ENCODE measurements around the gene USP44.
"Not testable (repeated sequence)": the region's sequence is repeated elsewhere in the genome, so short reads cannot be mapped to it uniquely, and the experiment has no call there.

The USP44 gene

GRCh38 chr12:95505039-95505438, 46.2 kb downstream of the USP44 start:
- DNase-seq: no peak

DNA sequence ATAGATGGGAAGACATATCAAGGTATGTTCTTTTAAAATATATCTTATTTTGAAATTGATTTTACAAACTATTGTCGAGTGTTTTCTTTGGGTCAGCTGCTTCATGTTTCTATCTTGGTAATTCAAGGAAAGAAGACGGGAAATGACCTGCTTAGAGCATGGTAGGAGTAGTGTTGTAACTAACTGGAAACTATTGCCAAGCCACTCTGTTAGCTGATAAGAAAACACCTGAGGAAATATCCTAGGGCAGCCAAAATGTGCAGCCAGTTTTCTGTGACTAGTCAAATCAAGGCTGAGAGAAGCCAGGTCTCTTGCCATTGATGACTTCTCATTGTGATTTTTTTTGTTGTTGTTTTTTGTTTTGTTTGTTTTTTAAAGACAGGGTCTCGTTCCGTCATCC, 47.1 kb downstream of the USP44 start:
- DNase-seq: no peak

GRCh38 chr12:95499772-95500171, 51.5 kb downstream of the USP44 start:
- DNase-seq: no peak

DNA sequence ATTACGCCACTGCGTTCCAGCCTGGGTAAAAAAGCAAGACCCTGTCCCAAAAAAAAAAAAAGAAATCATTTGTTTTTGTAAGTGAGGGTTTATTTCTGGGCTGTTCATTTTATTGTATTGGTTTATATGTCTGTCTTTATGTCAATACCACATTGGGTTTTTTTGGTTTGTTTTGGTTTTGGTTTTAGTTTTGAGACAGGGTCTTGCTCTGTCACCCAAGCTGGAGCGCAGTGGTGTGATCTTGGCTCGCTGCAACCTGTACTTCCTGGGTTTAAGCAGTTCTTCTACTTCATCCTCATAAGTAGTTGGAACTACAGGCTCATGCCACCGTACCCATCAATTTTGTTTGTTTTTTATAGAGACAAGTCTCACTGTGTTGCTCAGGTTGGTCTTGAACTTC, 52.3 kb downstream of the USP44 start:
- DNase-seq: no peak

- DNase-seq: no peak
Observed at GRCh38 chr12:95497031-95497430, 54.2 kb downstream of the USP44 start.

GRCh38 chr12:95495433-95495832, 55.8 kb downstream of the USP44 start:
- DNase-seq: no peak

DNA sequence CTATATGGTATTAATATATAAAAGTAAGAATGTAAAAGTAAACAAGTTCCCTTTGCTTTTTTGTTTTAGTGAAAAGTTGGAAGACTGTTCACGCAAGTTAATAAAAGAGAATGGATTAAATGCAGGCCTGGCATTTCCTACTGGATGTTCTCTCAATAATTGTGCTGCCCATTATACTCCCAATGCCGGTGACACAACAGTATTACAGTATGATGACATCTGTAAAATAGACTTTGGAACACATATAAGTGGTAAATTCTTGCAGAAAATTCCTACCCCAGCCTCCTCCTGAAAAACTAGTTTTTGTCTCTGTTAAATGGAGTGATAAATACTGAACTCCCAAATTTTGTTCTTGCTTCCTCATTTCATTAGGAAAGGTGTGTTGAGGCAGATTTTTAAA, 56.4 kb downstream of the USP44 start:
- no peak for DNase-seq

DNA sequence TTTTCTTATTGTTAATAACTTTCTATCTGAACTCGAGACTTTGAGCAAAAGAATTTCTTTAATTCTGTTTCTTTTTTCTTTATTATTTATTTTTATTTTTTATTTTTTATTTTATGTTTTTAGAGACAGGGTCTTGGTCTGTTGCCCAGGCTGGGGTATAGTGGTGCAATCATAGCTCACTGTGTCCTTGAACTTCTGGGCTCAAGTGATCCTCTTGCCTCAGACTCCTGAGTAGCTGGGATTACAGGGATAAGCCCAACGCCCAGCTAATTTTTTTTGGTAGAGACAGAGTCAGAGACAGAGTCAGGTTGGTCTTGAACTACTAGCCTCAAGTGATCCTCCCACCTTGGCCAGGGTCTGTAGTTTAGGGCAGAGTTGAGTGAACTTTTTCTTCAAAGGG, 58.8 kb downstream of the USP44 start:
- no peak for DNase-seq

GRCh38 chr12:95487024-95487423, 64.3 kb downstream of the USP44 start:
- no peak for DNase-seq

- no peak for DNase-seq
Observed at GRCh38 chr12:95484524-95484923, 66.8 kb downstream of the USP44 start.

DNA sequence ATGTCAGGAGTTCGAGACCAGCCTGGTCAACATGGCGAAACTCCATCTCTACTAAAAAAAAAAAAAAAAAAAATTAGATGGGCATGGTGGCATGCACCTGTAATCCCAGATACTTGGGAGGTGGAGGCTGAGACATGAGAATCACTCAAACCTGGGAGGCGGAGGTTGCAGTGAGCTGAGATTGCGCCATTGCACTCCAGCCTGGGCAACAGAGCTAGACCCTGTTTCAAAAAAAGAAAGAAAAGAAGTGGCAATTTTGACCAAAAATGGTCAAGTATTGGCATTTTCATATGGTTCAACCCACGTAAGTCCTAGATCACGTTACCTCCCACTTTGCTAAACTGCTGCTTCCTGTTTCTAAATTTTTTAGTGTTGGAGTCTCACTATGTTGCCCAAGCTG, 68.7 kb downstream of the USP44 start:
- not testable (repeated sequence) for DNase-seq

DNA sequence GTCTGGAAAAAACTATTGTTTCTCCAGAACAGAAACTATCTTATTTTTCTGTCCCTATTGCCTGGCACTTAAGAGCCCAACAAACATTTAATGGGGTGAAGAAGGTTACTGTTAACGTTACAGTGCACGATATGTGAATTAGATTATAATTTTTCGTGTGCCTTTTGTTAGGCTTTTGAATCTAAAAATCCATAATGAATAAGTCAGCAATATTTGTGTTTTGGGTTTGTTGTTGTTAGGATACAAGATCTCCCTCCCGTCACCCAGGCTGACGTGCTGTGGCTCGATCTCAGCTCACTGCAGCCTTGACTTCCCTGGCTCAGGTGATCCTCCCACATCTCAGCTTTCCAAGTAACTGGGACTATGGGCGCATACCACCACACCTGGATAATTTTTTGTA, 69.4 kb downstream of the USP44 start:
- no peak for DNase-seq

DNA sequence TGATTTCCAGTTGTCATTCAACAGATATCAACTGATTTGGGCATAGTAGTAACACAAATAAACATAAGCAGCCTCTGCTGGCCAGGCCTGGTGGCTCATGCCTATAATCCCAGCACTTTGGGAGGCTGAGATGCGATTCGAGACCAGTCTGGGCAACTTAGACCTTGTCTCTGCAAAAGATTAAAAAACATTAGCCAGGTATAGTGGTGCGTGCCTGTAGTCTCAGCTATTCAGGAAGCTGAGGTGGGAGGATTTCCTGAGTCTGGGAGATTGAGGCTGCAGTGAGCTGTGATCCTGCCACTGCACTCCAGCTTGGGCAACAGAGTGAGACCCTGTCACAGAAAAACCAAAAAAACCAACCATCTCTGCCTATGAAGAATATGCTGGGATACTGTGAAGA, 70.2 kb downstream of the USP44 start:
- peak in 1 of 5 experiments; percentile 7 for DNase-seq

DNA sequence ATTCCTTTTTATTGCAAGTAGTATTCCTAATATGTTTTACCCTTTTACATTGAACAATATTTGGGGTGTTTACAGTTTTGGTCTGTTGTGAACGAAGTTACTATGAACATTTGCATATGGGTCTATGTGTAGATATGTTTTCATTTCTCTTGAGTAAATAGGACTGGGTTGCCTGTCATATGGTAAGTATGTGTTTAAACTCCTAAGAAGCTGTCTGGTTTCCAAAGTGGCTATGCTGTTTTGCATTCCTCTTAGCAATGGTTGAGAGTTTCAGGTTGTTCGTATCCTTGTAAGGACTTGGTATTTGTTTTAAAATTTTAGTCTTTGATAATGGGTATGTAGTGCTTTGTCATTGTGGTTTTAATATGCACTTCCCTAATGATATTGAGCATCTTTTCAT, 71.0 kb downstream of the USP44 start:
- no peak for DNase-seq

DNA sequence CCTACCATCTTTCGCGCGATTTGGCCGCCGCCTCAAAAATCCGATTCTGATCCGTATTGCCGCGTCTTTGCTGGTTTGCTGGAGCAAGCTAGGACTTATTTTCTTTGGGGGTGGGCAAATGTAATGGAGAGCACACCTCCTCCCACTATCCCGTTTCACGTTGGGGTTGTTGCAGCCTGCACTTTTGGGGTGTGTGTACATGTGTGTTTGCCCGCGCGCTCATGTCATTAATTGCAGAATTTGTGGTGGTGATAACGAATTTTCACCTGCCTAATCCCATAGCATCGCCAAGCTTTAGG, 76.7 kb downstream of the USP44 start:
- DNase-seq: peak in 1 of 5 experiments; percentile 33

GRCh38 chr12:95473884-95474659, 77.2 kb downstream of the USP44 start, which contains the start of gene METAP2:
TSS of gene METAP2 (plus strand) at chr12:95474152. CDS start at chr12:95474180, 28 bp downstream.
- peak; percentile 72 to 95 (median 84) for DNase-seq

DNA sequence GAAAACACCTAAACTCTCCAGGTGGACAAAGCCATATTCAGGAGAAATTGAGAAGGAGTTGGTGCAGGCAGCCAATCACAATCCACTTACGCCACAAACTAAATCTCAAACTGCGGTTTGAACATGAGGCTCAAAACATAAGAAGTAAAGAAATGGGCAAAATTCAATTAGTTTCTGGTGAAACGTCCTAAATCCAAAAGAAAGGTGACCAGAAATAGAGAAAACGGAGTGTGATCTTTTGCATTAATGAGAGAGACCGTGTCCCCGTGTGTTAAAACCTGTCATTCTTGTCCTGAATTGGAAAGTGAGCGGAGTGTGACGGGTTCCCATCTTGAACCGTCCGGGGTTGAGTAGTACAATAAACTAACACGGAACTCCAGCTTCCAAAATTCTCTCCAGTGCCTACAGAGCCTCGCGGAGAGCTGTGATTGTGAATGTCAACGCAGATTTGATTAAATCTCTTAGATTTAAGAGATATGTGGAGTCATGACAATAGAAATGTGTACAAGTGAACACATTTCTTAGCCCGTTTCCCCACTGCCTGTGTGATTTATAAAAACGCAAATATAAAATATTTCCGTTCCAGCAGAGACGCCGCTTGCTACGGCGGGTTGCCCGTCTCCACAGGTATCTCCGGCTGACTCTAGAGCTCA, 77.9 kb downstream of the USP44 start:
- DNase-seq: peak in 2 of 5 experiments; percentile 20 to 70

- DNase-seq: no peak
Observed at GRCh38 chr12:95470300-95470699, 81.0 kb downstream of the USP44 start.

All from T-helper 2 cell (primary cell).